ENCODE measurements around the gene SHISA9.

The SHISA9 gene

DNA sequence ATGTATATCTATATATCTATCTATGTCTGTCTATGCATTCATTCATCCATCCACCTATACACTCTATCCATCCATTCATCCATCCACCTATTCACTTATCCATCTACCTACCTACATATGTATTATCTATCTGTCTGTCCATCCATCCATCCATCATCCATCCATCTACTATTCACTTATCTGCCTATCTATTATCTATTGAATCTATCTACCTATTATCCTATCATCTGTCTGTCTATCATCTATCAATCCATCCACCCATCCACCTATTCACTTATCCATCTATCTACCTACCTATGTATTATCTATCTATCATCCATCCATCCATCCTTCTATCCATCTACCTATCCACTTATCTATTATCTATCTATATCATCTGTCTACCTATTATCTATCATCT, 302.3 kb downstream of the SHISA9 start:
- no peak for DNase-seq

DNA sequence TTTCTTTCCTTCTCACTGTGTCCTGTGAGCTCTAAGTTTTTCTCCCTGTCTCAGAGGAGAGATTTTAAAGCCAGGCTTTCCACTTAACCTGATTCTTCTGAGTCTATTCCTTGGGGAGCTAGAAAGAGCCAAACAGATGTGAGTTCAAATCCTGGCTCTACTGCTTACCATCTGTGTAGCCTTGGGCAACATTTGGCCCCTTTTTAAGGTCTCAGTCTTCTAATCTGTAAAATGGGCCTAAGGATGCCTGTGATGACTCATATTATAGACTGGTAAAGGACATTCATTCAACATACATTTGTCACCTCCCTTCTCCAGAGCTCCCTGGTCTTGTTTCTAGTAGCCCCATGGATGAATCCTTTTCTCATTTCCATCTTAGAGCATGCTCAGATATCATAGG, 304.0 kb downstream of the SHISA9 start:
- DNase-seq: no peak

DNA sequence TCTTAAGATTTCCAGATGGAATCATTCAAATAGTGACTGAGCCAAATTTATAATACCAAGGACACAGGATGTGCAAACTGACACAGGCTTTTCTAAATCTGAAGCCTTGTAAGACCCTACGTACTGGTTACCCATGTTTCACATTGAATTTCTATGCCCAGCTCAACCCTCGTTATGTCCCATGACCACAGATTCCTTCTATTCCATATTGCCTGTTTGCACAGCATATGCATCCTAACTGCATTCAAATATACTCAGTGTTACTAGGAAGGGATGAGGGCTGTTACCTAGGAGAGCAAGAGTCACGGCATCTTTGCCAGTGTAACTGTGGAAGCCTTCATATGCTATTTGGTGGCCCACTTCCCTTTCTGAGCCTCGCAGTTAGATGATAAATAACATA, 305.2 kb downstream of the SHISA9 start:
- DNase-seq: no peak

DNA sequence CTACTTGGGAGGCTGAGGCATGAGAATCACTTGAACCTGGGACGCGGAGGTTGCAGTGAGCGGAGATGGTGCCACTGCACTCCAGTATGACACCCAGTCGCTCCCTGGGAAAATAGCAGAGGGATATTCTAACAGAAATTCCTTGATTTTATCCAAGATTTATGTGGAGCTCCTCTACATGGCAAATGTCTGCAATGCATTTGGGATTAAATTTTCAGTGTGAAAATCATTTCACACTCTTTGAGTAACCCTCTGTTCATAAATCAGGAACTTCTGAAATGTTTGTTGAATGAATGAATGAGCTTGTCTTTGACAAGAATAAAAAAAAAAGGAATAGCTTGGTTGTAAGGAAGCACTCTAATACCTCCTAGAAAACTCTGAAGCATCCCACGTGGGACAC, 305.8 kb downstream of the SHISA9 start:
- DNase-seq: no peak

DNA sequence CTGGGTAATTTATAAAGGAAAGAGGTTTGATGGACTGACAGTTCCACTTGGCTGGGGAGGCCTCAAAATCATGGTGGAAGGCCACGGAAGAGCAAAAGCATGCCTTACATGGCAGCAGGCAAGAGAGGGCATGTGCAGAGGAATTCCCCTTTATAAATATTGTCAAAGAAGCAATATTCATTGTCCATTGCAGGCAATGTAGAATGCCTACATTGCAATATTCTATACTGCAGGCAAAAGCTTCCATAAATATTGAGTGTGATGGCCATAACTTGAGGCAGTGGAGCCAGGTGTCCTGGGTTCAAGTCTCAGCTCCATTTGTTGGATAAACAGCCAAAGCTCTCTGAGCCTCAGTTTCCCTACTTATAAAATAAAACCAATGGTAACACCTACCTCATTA, 322.3 kb downstream of the SHISA9 start:
- DNase-seq: no peak

DNA sequence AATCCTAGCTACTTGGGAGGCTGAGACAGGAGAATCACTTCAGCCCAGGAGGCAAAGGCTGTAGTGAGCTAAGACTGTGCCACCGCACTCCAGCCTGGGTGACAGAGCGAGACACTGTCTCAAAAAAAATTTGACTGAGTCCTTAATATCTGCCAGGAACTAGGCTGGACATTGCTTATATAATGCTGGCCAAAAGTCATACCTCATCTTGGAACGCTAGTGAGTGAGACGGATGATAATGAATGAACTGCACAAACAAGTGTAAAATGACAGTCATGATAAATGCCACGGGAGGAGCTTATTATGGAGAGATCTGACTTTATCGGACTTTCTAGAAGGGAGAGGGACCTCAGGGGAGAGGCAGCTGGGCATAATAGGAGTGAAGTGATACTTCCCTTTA, 327.6 kb downstream of the SHISA9 start:
- no peak for DNase-seq

DNA sequence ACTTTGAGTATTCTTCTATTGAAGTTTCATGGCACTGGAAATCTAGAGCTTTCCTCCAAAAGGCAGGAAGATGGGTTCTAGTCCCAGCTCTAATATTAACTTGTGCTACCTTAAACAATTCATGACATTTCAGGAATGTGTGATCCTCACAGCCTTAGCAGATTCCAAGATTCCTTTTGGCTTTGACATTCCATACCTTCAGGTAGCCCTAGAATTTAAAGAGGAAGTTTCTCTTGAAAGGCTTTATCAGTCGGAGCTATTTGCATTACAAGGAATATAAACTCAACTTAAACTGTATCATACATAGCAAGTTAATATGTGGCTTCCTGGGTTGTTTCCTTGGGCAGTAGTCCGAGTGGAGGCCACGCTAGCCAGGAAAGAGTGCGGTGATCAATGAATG, 330.0 kb downstream of the SHISA9 start:
- DNase-seq: no peak

DNA sequence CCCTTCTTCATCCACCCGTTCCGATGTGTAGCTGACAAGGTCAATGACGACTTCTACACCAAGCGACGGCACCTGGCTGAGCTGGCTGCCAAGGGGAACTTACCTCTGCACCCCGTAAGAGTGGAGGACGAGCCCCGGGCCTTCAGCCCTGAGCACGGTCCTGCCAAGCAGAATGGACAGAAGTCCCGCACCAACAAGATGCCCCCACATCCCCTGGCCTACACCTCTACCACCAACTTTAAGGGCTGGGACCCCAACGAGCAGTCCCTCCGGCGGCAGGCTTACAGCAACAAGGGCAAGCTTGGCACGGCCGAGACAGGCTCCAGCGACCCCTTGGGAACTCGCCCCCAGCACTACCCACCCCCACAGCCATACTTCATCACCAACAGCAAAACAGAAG, 333.6 kb downstream of the SHISA9 start:
- no peak for DNase-seq

DNA sequence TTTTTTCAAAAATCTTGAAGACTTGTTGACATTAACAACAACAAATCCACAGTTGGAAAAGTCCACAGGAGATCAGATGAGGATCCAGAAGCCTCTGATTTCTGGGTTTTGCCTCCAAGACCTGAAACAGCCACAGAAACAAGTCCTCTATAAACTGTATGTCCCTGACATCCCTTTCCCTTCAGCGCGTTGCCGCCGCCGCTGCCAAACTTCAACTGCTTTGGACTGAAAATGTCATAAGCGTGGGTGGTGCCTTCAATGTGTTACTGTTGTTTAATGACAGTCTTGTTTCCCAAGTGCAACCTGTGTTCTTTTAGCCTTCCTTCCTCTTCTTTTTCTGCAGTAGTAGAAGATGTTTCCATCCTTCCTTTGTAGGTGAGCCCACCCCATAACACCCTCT, 334.9 kb downstream of the SHISA9 start:
- no peak for DNase-seq

DNA sequence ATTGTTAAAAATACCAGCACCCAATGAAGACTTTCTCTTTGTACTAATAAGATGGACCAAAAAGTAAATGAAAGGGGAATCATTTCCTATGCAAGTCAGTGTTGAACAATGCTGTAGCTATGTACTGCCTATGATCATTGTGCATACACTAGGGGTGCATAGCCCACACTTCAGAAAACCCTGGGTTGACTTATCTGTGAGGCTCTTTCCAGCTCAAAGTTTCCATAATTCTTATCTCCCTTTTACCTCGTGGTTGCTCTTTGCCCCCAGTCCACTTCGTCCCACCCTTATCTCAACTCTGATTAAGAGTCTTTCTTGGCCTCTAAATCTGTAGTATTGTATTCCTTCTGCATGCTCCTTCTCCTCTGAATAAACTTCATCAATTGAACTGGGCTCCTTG, 336.8 kb downstream of the SHISA9 start:
- no peak for DNase-seq

DNA sequence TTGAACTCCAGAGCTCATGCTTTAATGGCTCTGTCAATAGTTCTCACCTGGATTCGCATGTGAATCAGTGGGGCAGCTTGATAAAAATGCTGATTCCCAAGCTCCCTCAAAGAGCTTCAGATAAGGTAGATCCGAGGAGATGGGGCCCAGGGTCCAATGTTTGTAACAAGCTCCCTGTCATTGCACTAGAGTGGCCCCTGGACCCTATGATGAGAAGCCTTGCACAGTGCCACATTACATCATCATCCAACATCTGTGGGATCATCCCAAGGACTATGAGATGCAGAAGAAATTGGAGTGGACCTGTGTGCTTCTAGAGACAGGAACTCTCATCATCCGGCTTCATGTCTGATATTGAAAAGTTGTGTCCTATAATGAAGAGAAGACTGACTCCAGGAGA, 340.8 kb downstream of the SHISA9 start:
- no peak for DNase-seq

DNA sequence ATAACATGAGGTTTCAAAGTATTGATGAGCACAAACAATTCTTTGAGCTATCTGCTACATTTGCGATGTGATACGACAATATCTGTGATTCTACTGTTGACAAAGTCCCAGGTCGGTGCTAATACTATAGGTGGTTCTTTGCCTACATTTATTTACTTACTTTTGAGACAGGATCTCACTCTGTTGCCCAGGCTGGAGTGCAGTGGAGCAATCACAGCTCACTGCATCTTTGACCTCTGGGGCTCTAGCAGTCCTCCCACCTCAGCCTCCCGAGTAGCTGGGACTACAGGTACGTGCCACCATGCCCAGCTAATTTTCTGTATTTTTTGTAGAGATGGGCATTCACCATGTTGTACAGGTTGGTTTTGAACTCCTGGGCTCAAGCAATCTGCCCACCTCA, 343.4 kb downstream of the SHISA9 start:
- DNase-seq: no peak

DNA sequence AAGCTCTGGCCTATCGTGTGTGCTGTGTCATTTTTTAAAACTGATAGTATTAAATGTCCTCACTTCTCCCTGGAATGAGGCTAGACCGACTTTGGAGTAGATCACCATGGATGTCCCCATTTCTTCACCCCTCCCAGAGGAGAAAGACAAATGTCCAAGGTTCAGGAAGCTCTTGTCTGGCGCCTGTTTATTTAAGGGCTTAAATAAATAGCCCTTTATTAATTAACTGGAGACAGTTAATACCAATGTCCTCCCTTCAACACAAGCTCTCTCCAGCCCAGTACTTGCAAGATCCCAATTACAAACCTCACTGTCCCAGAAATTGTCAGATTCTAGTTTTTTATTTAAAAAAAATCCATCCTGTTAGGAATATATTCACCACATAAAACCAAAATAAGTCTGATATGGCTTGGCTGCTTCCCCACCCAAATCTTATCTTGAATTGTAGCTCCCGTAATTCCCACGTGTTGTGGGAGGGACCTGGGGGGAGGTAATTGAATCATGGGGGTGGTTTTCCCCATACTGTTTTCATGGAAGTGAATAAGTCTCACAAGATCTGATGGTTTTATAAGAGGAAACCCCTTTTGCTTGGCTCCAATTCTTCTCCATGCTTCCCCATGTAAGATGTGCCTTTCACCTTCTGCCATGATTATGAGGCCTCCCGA, 344.4 kb downstream of the SHISA9 start:
- no peak for DNase-seq

DNA sequence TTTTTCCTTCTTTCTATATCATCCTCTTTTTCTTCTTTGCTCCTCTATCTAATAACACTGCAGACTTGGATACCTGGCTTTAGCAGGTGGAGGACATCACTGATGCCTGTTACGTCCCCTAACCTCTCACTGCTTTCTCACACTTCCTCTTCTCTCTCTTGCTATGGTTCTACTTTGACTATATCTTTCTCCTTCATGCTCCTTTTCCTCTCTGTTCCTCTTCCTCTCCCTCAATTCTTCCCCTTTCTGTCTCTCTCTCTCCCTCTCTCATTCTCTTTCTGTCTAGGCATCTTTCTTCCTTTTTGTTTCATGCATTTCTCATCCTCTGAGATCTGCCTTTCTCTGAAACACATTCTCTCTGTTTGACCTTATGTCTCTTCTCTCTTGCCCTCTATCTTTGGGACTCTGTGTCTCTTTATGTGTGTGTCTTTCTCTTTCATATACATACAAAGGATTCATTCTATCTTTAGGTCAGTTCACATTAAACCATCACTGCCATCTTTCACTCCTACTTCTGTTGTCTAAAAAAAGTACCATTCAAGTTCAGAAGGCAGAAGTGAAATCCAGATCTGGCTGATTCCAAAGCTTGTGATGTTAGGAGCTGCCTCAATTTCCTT, 353.7 kb downstream of the SHISA9 start:
- no peak for DNase-seq

DNA sequence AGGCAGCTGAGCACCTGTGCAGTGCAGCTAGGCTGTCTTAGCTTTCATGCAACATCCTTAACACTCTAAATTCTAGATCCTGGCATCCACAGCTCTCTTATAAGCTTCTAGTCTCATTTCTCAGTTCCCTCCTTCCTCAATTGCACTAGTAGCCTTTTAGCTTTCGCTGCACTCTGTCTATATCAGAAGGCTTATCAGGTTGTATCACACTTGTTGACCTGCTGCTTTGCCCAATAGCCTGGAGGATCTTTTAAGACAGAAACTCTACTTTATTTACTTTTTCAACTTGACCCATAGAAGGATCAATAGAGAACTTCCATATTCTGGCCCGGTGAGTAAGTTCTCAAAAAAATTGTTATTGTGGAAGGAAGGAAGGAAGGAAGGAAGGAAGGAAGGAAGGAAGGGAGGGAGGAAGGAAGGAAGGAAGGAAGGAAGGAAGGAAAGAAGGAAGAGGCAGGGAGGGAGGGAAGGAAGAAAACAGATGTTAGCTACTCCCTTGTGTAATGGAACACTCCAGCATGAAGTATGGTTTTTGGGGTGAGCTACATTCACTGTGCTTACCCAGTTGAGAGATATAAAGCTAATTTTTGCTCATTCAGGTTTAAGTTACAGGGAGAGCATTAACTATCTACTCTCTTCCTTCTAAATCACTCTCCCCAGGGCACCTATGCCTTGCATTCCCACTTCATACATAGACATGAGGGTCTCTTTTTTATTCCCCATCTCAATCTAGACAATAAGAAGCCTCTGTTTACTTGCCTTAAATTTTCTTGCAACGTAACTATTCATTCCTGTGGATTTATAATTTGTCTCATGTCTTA, 361.1 kb downstream of the SHISA9 start:
- DNase-seq: no peak

DNA sequence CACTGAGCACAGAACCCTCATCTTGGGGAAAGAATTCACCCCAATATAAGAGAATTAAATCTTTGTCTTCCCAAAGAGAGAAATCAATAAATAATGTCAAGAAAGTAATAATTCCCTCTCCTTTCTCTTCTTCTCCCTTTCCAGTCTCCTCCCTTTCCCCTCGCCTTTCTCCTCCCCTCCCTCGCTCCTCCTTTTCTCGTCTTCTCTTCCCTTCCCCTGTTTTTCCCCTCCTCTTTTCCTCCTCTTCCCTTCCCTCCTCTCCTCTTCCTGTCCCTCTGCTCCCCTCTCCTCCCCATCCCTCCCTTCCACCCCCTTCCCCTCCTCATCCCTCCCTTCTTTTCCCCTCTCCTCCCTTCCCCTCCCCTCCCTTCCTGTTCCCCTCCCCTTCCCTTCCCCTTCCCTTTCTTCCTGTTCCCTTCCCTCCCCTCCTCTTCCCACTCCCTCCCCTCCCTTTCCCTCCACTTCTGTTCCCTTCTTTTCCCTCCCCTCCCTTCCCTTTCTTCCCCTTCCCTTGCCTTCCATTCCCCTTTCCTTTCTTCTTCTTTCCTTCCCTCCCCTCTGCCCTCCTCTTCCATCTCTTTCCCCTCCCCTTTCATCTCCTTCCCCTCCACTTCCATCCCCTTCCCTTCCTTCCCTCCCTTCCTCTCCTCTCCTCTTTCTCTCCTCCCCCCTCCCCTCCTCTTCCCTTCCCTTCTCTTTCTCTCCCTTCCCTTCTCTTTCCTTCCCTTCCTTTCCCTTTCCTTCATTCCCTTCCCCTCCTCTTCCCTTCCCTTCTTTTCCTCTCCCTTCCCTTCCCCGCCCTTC, 363.6 kb downstream of the SHISA9 start:
- no peak for DNase-seq

DNA sequence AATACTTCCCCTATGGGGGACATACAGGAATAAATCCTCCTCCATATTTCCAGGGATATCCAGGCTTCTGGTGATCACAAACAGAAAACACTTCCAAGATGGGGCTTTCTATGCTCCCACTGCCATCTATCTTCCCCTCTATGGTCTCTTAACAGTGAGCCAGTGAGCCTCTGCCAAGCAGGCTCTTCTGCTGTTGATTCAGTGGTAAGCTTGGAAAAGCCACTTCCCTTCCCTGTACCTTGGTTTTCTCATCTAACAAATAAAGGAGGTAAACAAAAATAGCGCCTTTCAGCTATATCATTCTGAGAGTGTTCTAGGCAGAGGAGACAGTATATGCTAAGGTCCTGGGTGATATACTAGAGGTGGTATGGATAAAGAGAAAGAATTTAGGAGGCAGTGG, 368.0 kb downstream of the SHISA9 start:
- DNase-seq: no peak

DNA sequence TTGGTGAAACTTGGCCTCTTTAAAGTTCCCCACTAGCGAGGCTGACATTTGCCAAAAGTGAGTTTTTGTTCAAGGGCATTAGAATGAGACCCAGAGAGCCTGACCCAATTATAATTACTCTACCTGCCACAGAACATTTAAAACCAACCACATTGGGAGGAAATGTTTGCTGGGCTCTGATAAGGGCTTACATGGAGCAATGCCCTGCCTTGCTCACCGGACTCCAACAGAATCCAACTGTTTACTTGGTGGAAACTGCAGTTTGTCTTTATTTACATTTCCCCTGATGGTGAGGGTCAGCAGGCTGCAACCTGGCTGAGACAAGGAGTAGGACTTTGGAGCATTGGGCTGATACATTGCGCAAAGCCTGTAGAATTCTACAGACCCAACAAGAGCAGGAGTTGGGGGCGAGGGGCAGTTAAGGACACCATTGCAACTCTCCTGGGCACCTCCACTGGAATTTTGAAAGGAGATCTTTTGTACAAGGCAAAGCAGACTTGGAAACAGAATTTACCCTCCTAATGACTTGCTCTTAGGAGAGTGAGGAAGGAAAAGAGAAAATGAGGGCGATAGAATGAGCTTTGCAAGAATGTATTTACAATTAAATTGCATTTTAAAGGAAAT, 368.6 kb downstream of the SHISA9 start:
- no peak for DNase-seq

DNA sequence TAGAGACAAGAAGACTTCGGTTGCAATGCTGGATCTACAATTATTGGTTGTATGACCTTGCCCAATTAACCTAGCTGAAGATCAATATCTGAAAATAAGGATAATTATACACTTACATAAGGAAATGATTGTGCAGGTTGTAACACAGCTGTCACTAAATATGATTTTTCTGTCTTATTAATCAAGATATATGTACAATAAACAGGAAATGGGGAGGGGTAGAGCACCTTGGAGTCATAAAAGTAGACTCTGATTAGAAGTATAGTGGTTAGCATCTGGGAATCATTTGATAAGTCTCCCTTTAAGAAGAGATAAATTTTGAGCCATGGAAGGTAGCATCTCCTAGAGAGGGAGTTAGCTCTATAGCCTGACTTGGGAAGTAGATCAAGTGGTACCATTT, 369.2 kb downstream of the SHISA9 start:
- peak; percentile 36 for DNase-seq

DNA sequence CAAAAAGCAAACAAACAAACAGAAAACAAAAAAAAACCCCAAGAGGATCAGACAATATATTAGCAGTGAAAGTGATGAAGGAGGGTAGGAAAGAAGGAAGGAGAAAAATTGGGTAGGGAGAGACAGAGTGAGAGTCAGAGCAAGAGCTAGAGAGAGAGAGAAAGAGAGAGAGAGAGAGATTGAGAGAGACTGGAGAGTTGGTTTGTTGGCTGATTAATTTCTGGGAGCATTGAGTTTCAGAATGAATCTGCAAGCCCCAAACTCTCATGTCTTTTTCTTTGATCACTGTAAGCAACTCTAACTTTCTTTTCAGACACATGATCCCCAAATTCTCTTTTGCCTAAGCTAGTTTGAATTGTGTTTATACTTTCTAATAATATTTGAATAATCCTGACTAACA, 388.1 kb downstream of the SHISA9 start:
- no peak for DNase-seq
